COLO668 (cell line): ENCODE data around the gene ALKBH4.
A peak's percentile ranks its signal among the peaks of the same experiment; 100 is the strongest.
"Not testable (repeated sequence)": the region's sequence is repeated elsewhere in the genome, so short reads cannot be mapped to it uniquely, and the experiment has no call there.

Experiments
- DNase-seq: peaks from one replicate; lab custom pipeline; 2025; ENCODE audit not compliant: unreplicated experiment; lab: John Stamatoyannopoulos, UW

Gene ALKBH4

GRCh38 chr7:102455596-102455995 is 9.1 kb downstream of the ALKBH4 start:
- DNase-seq: no peak

- not testable (repeated sequence) for DNase-seq
Measured at GRCh38 chr7:102454932-102455331, 9.7 kb downstream of the ALKBH4 start.

DNA sequence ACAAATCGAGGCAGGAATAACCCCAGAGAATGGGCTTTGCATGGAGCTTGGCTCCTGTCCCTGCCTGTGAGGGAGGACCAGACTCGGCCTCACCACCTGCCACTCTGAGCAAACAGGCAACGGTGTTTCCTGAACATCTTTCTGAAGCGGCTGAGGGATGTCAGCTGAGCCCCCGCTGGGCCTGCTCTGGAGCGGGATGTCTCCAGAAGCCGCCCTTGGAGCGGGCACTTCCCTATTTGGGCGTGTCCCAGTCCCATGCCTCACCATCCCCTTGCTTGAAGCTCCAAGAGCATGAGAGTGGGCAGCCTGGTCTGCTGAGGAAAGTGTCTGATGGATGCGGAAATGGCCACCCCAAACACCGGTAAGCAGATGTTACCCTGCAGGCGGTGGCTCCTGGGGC is 10.2 kb downstream of the ALKBH4 start:
- peak; percentile 71 for DNase-seq

DNA sequence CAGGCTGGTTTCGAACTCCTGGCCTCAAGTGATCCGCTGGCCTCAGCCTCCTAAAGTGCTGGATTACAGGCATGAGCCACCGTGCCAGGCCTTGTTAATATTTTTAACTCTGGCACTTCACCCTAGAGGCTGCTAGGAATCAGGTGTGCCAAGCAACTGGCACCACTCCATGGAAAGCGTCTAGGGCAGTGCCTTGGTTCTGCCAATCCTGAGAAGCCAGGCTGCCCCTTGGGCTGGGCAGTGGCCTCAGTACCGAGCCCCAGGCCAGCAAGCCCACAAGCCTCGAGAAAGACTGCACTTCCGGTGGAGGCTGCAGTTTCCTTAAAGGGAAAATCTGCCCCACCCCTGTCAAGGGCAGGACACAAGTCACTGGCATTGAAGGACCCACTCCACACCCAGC is 11.3 kb downstream of the ALKBH4 start:
- DNase-seq: no peak

- DNase-seq: no peak
Measured at GRCh38 chr7:102452451-102452850, 12.2 kb downstream of the ALKBH4 start.

GRCh38 chr7:102451371-102452054 is 13.2 kb downstream of the ALKBH4 start:
- peak; percentile 70 for DNase-seq

DNA sequence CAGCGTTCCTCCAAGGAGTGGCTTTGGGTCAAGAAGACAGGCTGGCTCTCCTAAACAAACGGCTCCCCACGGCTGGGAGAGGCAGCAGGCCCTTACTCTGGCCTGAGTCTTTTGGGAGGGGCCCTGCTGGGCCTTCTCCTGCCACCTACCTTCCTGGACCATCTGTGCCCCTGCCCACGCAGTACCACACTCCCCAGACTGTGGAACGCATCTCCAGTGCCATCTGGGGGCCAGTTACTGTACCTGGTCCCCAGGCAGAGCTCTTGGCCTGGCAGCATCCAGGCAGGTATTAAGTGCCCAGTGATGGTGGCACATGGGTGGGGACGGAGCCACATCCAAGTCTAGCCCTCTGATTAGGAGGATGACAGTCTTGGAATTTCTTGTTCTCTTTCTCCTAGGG is 14.4 kb downstream of the ALKBH4 start:
- peak; percentile 17 for DNase-seq

GRCh38 chr7:102449136-102449535 is 15.5 kb downstream of the ALKBH4 start:
- DNase-seq: no peak

- DNase-seq: no peak
Measured at GRCh38 chr7:102447311-102447710, 17.4 kb downstream of the ALKBH4 start.

DNA sequence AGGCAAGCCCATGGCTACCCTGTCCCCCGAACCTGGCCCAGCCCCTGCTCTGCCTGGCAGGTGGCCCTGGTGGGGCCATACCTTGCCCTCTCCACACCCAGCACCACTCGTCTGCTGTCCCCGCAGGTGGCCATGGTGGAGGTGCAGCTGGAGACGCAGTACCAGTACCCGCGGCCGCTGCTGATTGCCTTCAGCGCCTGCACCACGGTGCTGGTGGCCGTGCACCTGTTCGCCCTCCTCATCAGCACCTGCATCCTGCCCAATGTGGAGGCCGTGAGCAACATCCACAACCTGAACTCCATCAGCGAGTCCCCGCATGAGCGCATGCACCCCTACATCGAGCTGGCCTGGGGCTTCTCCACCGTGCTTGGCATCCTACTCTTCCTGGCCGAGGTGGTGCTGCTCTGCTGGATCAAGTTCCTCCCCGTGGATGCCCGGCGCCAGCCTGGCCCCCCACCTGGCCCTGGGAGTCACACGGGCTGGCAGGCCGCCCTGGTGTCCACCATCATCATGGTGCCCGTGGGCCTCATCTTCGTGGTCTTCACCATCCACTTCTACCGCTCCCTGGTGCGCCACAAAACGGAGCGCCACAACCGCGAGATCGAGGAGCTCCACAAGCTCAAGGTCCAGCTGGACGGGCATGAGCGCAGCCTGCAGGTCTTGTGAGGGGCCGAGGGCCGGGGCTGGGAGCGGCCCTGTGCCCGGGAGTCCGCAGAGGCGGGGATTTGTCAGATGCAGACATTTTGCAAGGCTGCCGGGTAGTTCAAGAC is 18.1 kb downstream of the ALKBH4 start:
- DNase-seq: no peak

- DNase-seq: no peak
Measured at GRCh38 chr7:102445674-102446071, 19.0 kb downstream of the ALKBH4 start.

- no peak for DNase-seq
Measured at GRCh38 chr7:102444961-102445673, 19.5 kb downstream of the ALKBH4 start.

GRCh38 chr7:102439963-102440795 is 24.5 kb downstream of the ALKBH4 start:
- DNase-seq: no peak

DNA sequence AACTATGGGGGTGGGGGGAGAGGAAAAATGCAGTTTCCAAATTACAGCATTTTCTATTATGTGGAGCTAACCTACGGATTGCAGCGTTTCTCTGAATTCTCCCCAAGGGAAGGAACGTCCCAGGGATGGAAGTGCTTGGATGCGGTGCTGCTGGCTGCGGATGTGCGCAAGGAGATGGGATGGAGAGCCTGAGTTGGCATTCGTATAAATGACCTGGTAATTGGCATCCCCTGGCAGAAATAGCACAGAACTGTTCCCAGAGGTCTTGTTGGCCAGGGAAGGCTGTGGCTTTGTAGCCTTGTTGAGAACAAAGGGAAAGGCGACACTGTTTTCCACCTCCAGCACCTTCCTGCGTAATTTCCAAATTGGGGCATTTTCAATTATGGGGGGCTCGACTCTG is 28.5 kb downstream of the ALKBH4 start:
- no peak for DNase-seq

DNA sequence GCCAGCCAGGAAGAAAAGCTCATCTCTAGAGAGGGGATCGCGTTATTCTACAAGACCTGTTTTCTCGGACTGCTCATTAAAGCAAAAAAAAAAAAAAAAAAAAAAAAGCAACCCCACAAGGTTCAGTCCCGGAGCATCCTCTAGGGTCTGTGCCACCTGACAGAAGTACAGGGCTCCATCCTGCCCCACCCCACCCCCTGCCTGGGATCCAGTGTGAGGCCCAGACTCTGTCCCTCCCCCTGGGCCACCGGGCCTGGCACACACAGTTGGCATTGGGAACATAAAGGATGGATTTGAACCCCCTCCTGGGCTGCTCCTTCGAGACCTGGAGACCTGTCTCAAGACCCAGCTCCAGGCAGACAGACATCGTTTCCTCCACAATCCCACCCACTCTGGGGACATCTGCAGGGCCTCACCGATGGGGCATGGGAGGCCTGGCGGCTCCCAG is 30.6 kb downstream of the ALKBH4 start:
- peak; percentile 31 for DNase-seq

GRCh38 chr7:102433219-102434038 is 31.2 kb downstream of the ALKBH4 start, which contains the start of gene ORAI2:
Gene ORAI2, plus strand, starts transcription at chr7:102433575. Its CDS starts 5,382 bp downstream, at chr7:102438957.
- peak; percentile 75 for DNase-seq

GRCh38 chr7:102432442-102433218 is 32.0 kb downstream of the ALKBH4 start:
- DNase-seq: no peak

GRCh38 chr7:102431617-102432298 is 32.9 kb downstream of the ALKBH4 start:
- peak; percentile 71 for DNase-seq
